ENCODE results near the gene IL17RA. TPM values are rescaled to one million over a fixed set of nuclear protein-coding genes. Genes with fewer than 3 reads are reported as not detected.

The IL17RA gene
- total and polyA plus RNA-seq, 2 experiments from 2014 or later, result 3.2 to 9.6 TPM

GRCh38 chr22:17035246-17035645, 49.6 kb upstream of the IL17RA start:
- TF ChIP-seq ZNF462 (CRISPR knock-in tag; IDR thresholded peaks at IDR 0.05), result no peak
- TF ChIP-seq ZNF114 (CRISPR knock-in tag; IDR thresholded peaks at IDR 0.05), result no peak
- no peak for TF ChIP-seq REST (IDR thresholded peaks at IDR 0.05; ENCODE audit: unreplicated experiment)
- no peak for TF ChIP-seq CTCF (conservative IDR thresholded peaks at IDR 0.05; ENCODE audit: low read depth in 2 of 2)
- TF ChIP-seq EZH2phosphoT487 (IDR thresholded peaks at IDR 0.05; ENCODE audit: unreplicated experiment), result no peak
- no peak for TF ChIP-seq POLR2AphosphoS5 (IDR thresholded peaks at IDR 0.05; ENCODE audit: low read depth)
- no peak for TF ChIP-seq ETS1 (IDR thresholded peaks at IDR 0.05)
- TF ChIP-seq STAT1 (IDR thresholded peaks at IDR 0.05; ENCODE audit: unreplicated experiment), result no peak
- no peak for TF ChIP-seq ZNF331 (CRISPR knock-in tag; IDR thresholded peaks at IDR 0.05; ENCODE audit: low read depth)
- TF ChIP-seq CREB1 (CRISPR knock-in tag; IDR thresholded peaks at IDR 0.05; ENCODE audit: low read depth), result no peak
- TF ChIP-seq JUNB (IDR thresholded peaks at IDR 0.05; ENCODE audit: unreplicated experiment), result no peak
- no peak for TF ChIP-seq NANOG (IDR thresholded peaks at IDR 0.05; ENCODE audit: borderline replicate concordance)
- no peak for TF ChIP-seq EZH2 (IDR thresholded peaks at IDR 0.05; ENCODE audit: low read depth, unreplicated experiment)
- no peaks in the 10 kb centered on the region for H3K4me1 Mint-ChIP-seq

More at GRCh38 chr22:17035246-17035645, 49.6 kb upstream of the IL17RA start:
- DNase-seq (ENCODE audit: low spot score) (no peak), ATAC-seq (no peak)
- H3K36me3 Mint-ChIP-seq (ENCODE audit: low read depth), result peaks cover 3% of the 10 kb centered on the region; the same call in 2 of the 3 replicates
- peaks cover 7% of the 10 kb centered on the region for H3K27me3 Mint-ChIP-seq (ENCODE audit: insufficient read depth, low read depth, poor library complexity)
- H3K79me2 ChIP-seq (replicated peaks; ENCODE audit: insufficient read depth), result no peaks in the 10 kb centered on the region
- H4K20me1 ChIP-seq (replicated peaks; ENCODE audit: insufficient read depth), result no peaks in the 10 kb centered on the region
- no peak overlapping the region for H3K27ac Mint-ChIP-seq
- no peak overlapping the region for H3K4me3 Mint-ChIP-seq
- no peak overlapping the region for H3K4me2 ChIP-seq
- no peak overlapping the region for H3K27ac ChIP-seq (ENCODE audit: low read depth)
- no peaks in the 10 kb centered on the region for H3K36me3 ChIP-seq (ENCODE audit: insufficient read depth)
- H3K27me3 ChIP-seq (ENCODE audit: insufficient read depth), result peaks cover 38% of the 10 kb centered on the region
- peaks cover 60% of the 10 kb centered on the region for H3K9me3 Mint-ChIP-seq
- H3K9me2 ChIP-seq (ENCODE audit: insufficient read depth), result no peaks in the 10 kb centered on the region
- no peak overlapping the region for H2AFZ ChIP-seq
- H3K4me3 ChIP-seq, result no peak overlapping the region
- no peaks in the 10 kb centered on the region for H3K4me1 ChIP-seq (ENCODE audit: insufficient read depth)
- H3F3A ChIP-seq (replicated peaks; ENCODE audit: low read depth), result no peaks in the 10 kb centered on the region
